ENCODE measurements around the gene MFAP5.
A peak's percentile ranks its signal among the peaks of the same experiment; 100 is the strongest.

MFAP5 gene

GRCh38 chr12:8609061-8609570 lies 53.5 kb downstream of the MFAP5 start:
- TF ChIP-seq, protein P1, sequence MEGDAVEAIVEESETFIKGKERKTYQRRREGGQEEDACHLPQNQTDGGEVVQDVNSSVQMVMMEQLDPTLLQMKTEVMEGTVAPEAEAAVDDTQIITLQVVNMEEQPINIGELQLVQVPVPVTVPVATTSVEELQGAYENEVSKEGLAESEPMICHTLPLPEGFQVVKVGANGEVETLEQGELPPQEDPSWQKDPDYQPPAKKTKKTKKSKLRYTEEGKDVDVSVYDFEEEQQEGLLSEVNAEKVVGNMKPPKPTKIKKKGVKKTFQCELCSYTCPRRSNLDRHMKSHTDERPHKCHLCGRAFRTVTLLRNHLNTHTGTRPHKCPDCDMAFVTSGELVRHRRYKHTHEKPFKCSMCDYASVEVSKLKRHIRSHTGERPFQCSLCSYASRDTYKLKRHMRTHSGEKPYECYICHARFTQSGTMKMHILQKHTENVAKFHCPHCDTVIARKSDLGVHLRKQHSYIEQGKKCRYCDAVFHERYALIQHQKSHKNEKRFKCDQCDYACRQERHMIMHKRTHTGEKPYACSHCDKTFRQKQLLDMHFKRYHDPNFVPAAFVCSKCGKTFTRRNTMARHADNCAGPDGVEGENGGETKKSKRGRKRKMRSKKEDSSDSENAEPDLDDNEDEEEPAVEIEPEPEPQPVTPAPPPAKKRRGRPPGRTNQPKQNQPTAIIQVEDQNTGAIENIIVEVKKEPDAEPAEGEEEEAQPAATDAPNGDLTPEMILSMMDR (IDR thresholded peaks at IDR 0.05; ENCODE audit: insufficient read depth, missing control alignments), result peak; percentile 63
- DNase-seq (ENCODE audit: insufficient read length, low spot score), result no peak
- FAIRE-seq, result no peak

DNA sequence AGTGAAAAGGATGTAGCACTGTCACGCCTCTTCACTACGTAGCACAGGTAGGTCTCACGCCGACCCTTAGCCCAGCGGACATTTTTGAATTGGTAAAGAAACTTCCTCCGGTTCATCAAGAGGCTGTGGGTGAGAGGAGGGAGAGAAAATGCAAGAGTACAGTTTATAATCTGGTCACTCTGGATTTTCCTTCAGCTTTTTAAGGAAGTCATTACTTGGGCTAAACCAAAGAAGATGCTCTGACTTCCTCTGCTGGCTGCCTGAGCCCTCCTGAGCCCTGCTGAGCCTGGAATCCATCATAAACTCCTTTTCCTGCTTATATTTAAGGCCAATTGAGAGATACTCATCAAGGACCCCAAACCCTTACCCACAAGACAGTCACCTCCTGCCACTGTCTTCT lies 55.7 kb downstream of the MFAP5 start:
- DNase-seq (ENCODE audit: insufficient read length, low spot score) (no peak), FAIRE-seq (no peak)
- TF ChIP-seq, protein P1 (IDR thresholded peaks at IDR 0.05; ENCODE audit: insufficient read depth, missing control alignments), result no peak

DNA sequence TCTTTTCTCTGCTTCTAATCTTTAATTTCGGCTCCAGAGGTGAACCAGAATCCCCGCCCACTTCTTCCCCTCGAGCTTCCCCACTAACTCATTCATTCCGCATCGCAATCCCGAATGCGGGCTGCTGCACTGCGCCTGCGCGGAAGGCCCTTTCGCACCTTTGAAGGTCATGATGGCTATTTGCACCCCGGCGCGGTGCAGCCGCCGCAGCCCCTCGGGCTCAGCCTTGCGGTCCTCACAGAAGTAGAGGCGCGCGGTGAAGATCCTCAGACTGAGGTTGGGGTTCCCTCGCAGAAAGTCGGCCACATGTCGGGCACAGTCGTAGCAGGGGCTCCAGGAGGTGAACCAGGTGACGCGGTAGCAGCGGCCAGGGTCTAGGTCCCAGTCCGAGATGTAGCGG lies 57.6 kb downstream of the MFAP5 start:
- no peak for FAIRE-seq
- TF ChIP-seq, protein P1 (IDR thresholded peaks at IDR 0.05; ENCODE audit: insufficient read depth, missing control alignments), result no peak
- DNase-seq (ENCODE audit: insufficient read length, low spot score), result no peak

DNA sequence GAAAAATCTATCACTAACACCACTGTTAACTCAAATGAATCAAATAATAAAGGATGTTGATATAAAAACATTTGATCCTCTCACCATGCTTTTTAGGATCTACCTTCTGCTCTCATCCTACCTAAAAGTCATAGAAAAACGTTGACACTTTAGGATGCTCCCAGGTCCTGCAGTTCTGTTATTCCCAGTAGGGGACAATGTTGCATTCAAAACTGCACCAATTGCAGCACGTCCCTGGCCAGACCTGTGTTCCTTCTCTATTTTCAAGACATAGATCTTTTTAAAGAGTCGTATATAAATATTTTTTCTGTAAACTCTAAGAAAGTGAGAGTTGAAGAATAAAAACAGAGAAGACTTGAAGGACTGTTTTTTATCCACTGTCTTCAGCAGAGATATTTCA lies 58.8 kb downstream of the MFAP5 start:
- FAIRE-seq (no peak), DNase-seq (ENCODE audit: insufficient read length, low spot score) (no peak)
- TF ChIP-seq, protein P1 (IDR thresholded peaks at IDR 0.05; ENCODE audit: insufficient read depth, missing control alignments), result no peak

DNA sequence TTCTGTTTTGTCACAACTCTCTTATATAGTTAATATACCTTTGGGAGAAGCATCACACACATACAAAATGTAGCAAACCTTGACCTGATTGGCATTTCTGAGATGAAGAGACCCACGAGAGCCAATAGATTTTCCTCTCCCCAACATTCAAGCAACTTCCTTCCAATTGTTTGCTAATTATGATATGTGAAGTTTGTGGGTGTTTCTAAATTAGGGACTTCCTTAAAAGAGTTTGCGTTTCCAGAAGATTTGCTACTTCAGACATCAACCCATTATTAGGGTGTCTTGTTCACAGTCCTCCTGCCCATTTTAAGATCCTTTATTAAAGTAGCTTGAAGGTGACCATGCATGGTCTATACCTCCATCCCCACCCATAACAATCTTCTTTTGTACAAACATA lies 59.3 kb downstream of the MFAP5 start:
- no peak for DNase-seq (ENCODE audit: insufficient read length, low spot score)
- TF ChIP-seq, protein P1 (IDR thresholded peaks at IDR 0.05; ENCODE audit: insufficient read depth, missing control alignments), result no peak
- FAIRE-seq, result no peak

DNA sequence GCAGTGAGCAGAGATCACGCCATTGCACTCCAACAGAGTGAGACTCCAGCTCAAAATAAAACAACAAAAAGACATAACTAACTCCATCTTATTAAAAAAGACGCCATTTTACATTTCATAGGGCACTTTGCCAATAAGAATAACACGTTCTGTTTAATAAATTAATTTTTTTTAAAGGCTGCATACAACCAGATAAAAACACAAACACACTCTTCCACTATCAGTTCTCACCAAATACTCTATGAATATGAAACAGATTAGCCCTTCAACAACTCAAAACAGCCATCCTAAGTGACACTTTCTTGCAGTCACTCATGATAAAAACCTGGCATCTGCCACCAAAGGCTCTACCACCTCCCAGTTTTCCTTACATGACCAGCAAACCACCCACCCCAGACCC lies 66.1 kb downstream of the MFAP5 start:
- no peak for DNase-seq (ENCODE audit: insufficient read length, low spot score)
- TF ChIP-seq, protein P1 (IDR thresholded peaks at IDR 0.05; ENCODE audit: insufficient read depth, missing control alignments), result no peak
- FAIRE-seq, result no peak
